PC-3 (cell line): ENCODE measurements around the gene SHISAL2A. TPM values are rescaled to one million over a fixed set of nuclear protein-coding genes. Genes with fewer than 3 reads are reported as not detected.

ENCODE experiments used
- ATAC-seq: fragments of 200-7000 bp; cut with Tn5 transposase; 2 replicates; pipeline ENCODE4 v1.9.1; 2020; ENCODE audit warnings: mild to moderate bottlenecking, moderate library complexity
- BruUV-seq: library from RNA; stranded (reverse); fragments of 400-500 nt; replicated peaks from 2 replicates; lab custom pipeline; 2021; lab: Mats Ljungman, UMichigan
- CTCF ChIA-PET: fragments of 300-600 bp; sonication (Branson Sonifier 250); formaldehyde crosslinking; loops from one replicate; lab custom pipeline; 2022; ENCODE audit warnings: antibody characterized with exemption; lab: Charles Lee
- POLR2A ChIA-PET: fragments of 300-600 bp; sonication (Branson Sonifier 250); formaldehyde crosslinking; loops from one replicate; lab custom pipeline; 2022; ENCODE audit warnings: antibody characterized with exemption; ENCODE audit not compliant: unreplicated experiment; lab: Charles Lee
- DNase-seq: peaks from one replicate; pipeline ENCODE4 v3.0.0-alpha.2; 2015
- H2AFZ ChIP-seq: fragments of 300-600 bp; sonication (generic); 2 replicates; pipeline ENCODE4 v1.6.0; 2016; ENCODE audit warnings: antibody characterized with exemption, low read length
- H3F3A ChIP-seq: fragments of 300-600 bp; sonication (generic); one replicate; pipeline ENCODE4 v1.6.0; 2017; ENCODE audit warnings: antibody characterized with exemption, low read length, control low read depth, mild to moderate bottlenecking; ENCODE audit not compliant: unreplicated experiment
- H3K27ac ChIP-seq: fragments of 300-600 bp; sonication (generic); 2 replicates; pipeline ENCODE4 v1.5.1; 2016; ENCODE audit warnings: mild to moderate bottlenecking, low read length
- H3K27me3 ChIP-seq: fragments of 300-600 bp; sonication (generic); 2 replicates; pipeline ENCODE4 v1.6.1; 2016; ENCODE audit warnings: low read length, mixed read lengths
- H3K36me3 ChIP-seq: fragments of 300-600 bp; sonication (generic); 2 replicates; pipeline ENCODE4 v1.6.1; 2016; ENCODE audit warnings: low read depth, mixed run types, low read length, mixed read lengths
- H3K4me1 ChIP-seq: fragments of 300-600 bp; sonication (generic); 2 replicates; pipeline ENCODE4 v1.5.1; 2016; ENCODE audit warnings: low read length; ENCODE audit not compliant: insufficient read depth
- H3K4me2 ChIP-seq: fragments of 300-600 bp; sonication (generic); 2 replicates; pipeline ENCODE4 v1.6.0; 2016; ENCODE audit warnings: low read length
- H3K4me3 ChIP-seq: fragments of 300-600 bp; sonication (generic); 2 replicates; pipeline ENCODE4 v1.5.1; 2016; ENCODE audit warnings: mild to moderate bottlenecking, low read length, mixed read lengths
- H3K79me2 ChIP-seq: fragments of 300-600 bp; sonication (generic); 2 replicates; pipeline ENCODE4 v1.6.1; 2017; ENCODE audit warnings: low read length, mixed read lengths
- H3K9ac ChIP-seq: fragments of 300-600 bp; sonication (generic); 2 replicates; pipeline ENCODE4 v1.6.0; 2016; ENCODE audit warnings: mild to moderate bottlenecking, low read length
- H3K9me2 ChIP-seq: fragments of 300-600 bp; sonication (generic); replicated peaks from 2 replicates; pipeline ENCODE4 v1.6.1; 2016; ENCODE audit warnings: mixed run types, low read length, mixed read lengths
- H3K9me3 ChIP-seq: fragments of 300-600 bp; sonication (generic); 2 replicates; pipeline ENCODE4 v1.6.1; 2016; ENCODE audit warnings: low read length, mixed read lengths
- H4K20me1 ChIP-seq: fragments of 300-600 bp; sonication (generic); 2 replicates; pipeline ENCODE4 v1.6.1; 2016; ENCODE audit warnings: low read length, mixed read lengths
- CTCF ChIP-seq: fragments of 300-600 bp; sonication (generic); conservative IDR thresholded peaks from 2 replicates; pipeline ENCODE4 v1.5.1; 2017; ENCODE audit warnings: antibody characterized with exemption, low read depth, mild to moderate bottlenecking, low read length
- EZH2 ChIP-seq: fragments of 300-600 bp; sonication (generic); IDR thresholded peaks from one replicate; pipeline ENCODE4 v1.6.1; 2017; ENCODE audit warnings: antibody characterized with exemption, mild to moderate bottlenecking, low read length; ENCODE audit not compliant: unreplicated experiment
- EZH2phosphoT487 ChIP-seq: fragments of 300-600 bp; sonication (generic); IDR thresholded peaks from 2 replicates; pipeline ENCODE4 v1.6.1; 2018; ENCODE audit warnings: mild to moderate bottlenecking, antibody characterized with exemption, low read length, borderline replicate concordance
- intact Hi-C: fragments of 100-400 bp; cut with micrococcal nuclease; formaldehyde crosslinking; loops from 2 replicates; pipeline ENCODE4 v1.9.0; 2023
- total RNA-seq: library from RNA; depleted of rRNA; stranded (reverse); fragments of >200 nt; gene quantifications from 2 replicates; pipeline ENCODE4 v1.2.3, GENCODE V29; 2014

Gene SHISAL2A
- total RNA-seq, 1 experiment from 2014 or later, result not detected

GRCh38 chr1:52588535-52588934 lies 44.4 kb upstream of the SHISAL2A start:
- BruUV-seq, result no TSS peak
- ATAC-seq, result no peak

GRCh38 chr1:52590266-52590665 lies 42.7 kb upstream of the SHISAL2A start:
- TF ChIP-seq CTCF (no peak), EZH2 (no peak), EZH2phosphoT487 (no peak)
- no peaks in the 10 kb centered on the region for H3K4me1 ChIP-seq
- H3F3A ChIP-seq, result no peaks in the 10 kb centered on the region
- no peak overlapping the region for H3K27ac ChIP-seq
- no peaks in the 10 kb centered on the region for H3K9me3 ChIP-seq
- no peaks in the 10 kb centered on the region for H3K36me3 ChIP-seq
- ChIA-PET POLR2A (no interaction called here), CTCF (no interaction called here)
- DNase-seq (no peak), ATAC-seq (no peak)
- no peaks in the 10 kb centered on the region for H3K79me2 ChIP-seq
- no peak overlapping the region for H3K4me3 ChIP-seq
- no peak overlapping the region for H3K4me2 ChIP-seq
- no peak overlapping the region for H3K9ac ChIP-seq
- H3K27me3 ChIP-seq, result no peaks in the 10 kb centered on the region
- no peak overlapping the region for H2AFZ ChIP-seq
- intact Hi-C loops, result no loop called here
- BruUV-seq, result no TSS peak
- H3K9me2 ChIP-seq, result no peaks in the 10 kb centered on the region
- no peaks in the 10 kb centered on the region for H4K20me1 ChIP-seq

More at GRCh38 chr1:52588535-52588934, 44.4 kb upstream of the SHISAL2A start:
- Histone ChIP-seq H3K79me2 (no peaks in the 10 kb centered on the region), H3K9me2 (no peaks in the 10 kb centered on the region), H3K27ac (no peak overlapping the region), H3K4me2 (no peak overlapping the region), H4K20me1 (no peaks in the 10 kb centered on the region), H3K9me3 (no peaks in the 10 kb centered on the region), H3K4me3 (no peak overlapping the region), H3F3A (no peaks in the 10 kb centered on the region), H3K36me3 (no peaks in the 10 kb centered on the region), H3K27me3 (no peaks in the 10 kb centered on the region), H3K9ac (no peak overlapping the region), H3K4me1 (no peaks in the 10 kb centered on the region), H2AFZ (no peak overlapping the region)
- no peak for DNase-seq
- POLR2A ChIA-PET, result no interaction called here
- CTCF ChIA-PET, result no interaction called here
- TF ChIP-seq EZH2 (no peak), EZH2phosphoT487 (no peak)
- intact Hi-C loops, result no loop called here

GRCh38 chr1:52592637-52593323 lies 40.2 kb upstream of the SHISAL2A start:
- TF ChIP-seq EZH2, result no peak
- TF ChIP-seq CTCF, result no peak
- TF ChIP-seq EZH2phosphoT487, result no peak
- no peak overlapping the region for H3K9ac ChIP-seq
- intact Hi-C loops, result no loop called here
- no peak overlapping the region for H3K4me2 ChIP-seq
- CTCF ChIA-PET, result no interaction called here
- H3K27ac ChIP-seq, result no peak overlapping the region
- POLR2A ChIA-PET, result no interaction called here
- H3K4me3 ChIP-seq, result no peak overlapping the region
- H3K9me2 ChIP-seq, result no peaks in the 10 kb centered on the region
- H3K9me3 ChIP-seq, result no peaks in the 10 kb centered on the region
- no peaks in the 10 kb centered on the region for H3K27me3 ChIP-seq
- no peaks in the 10 kb centered on the region for H3K4me1 ChIP-seq
- no peak for ATAC-seq
- no peak overlapping the region for H2AFZ ChIP-seq
- H3K79me2 ChIP-seq, result no peaks in the 10 kb centered on the region
- BruUV-seq, result no TSS peak
- H3K36me3 ChIP-seq, result no peaks in the 10 kb centered on the region
- no peak for DNase-seq
- H4K20me1 ChIP-seq, result no peaks in the 10 kb centered on the region
- H3F3A ChIP-seq, result no peaks in the 10 kb centered on the region
